Activated CD4-positive, CD25-positive, alpha-beta regulatory T cell (primary cell): ENCODE data around the gene IL1RL2.

Experiments used
- DNase-seq, 4 experiments: peaks; one replicate each; lab custom pipeline; 2025; lab: John Stamatoyannopoulos, UW

IL1RL2 gene

GRCh38 chr2:102158011-102158755, 28.6 kb upstream of the IL1RL2 start:
- no peak for DNase-seq

DNA sequence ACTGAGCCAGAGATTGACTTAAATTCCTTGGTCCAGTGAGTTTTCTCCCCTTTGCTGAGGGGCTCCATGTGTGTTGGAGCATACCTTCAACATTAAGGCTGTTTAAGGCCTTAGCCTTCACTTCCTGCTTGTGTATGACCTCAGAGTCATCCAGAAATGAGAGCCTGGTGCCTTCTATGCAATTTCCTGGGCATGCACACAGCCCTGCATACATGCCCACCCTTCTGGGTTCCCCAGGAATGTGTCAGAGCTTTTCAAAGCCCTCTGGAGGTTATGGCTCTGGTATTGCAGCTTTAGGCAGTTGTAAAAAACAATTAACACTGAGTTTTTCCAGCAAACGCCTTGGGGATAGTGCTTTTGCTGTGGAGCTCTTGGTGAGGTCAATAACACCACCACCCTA, 27.5 kb upstream of the IL1RL2 start:
- no peak for DNase-seq

- DNase-seq = no peak
Observed at GRCh38 chr2:102166189-102166845, 20.5 kb upstream of the IL1RL2 start.

DNA sequence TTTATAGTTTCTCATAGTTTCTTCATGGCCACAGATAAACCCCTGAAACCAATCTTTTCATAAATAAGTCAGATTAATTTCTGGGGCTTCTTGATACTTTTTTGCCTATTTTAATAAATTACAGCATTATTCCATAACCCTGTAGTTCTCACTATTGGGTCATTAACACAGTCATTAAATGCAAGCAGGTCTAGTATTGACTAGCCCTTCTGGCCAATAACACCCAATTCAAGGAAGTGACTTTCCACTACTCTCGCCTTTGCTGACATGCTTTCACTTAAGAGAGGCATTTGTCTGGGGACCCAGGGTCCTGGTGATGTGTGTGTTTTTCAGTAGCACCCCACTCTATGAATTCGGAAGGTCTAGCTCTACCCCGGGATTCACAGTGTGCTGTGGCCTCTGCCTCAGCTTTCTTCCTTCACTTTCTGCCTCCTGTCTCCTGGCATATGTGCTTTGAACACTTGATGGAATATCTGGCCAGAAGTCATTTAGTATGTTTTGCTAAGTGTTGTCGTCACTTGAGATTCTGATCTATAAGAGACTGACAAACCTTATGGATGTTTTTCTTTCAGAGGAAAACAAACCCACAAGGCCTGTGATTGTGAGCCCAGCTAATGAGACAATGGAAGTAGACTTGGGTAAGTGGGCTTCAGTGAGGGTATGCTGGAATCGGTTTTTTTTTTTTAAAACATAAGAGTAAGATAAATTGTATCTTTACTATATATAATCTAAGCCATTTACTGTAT, 18.6 kb upstream of the IL1RL2 start:
- no peak for DNase-seq

DNA sequence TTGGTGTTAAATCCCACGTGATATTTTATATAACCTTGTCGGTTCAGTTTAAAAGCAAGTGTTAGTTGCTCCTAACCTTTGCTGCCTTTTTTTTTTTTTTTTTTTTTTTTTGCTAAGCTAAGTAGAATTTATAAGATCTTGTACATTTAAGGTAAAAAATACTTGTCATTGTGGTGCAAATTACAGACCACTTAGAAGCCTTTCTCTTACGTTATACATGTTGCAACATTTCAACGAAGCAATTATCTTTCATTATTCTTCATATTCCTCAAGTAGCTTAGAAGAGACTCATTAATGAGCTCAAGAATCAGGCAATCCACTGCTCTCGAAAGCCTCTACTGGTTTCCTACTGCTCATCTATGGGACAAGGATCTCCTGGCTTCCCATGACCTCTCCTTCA, 14.9 kb upstream of the IL1RL2 start:
- DNase-seq = no peak

DNA sequence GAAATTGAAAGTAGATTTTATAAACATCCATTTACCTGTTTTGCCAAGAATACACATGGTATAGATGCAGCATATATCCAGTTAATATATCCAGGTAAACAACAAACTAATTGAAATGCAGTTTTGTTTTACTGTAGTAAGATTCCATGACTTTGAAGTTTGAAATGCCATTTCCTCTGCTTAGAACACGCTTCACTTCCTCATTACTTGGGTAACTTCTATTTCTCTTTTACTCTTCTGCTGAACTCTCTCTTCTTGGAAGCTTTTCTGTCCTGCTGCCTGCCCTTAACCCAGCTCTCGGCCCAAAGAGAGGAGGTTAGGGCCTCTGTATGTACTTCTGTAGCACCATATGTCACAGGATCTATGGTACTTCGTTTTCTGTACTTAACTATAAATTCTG, 14.1 kb upstream of the IL1RL2 start:
- no peak for DNase-seq

- DNase-seq = no peak
Observed at GRCh38 chr2:102176172-102176571, 10.7 kb upstream of the IL1RL2 start.

GRCh38 chr2:102177814-102178478, 8.9 kb upstream of the IL1RL2 start:
- no peak for DNase-seq

- DNase-seq = no peak
Observed at GRCh38 chr2:102179061-102179460, 7.8 kb upstream of the IL1RL2 start.

DNA sequence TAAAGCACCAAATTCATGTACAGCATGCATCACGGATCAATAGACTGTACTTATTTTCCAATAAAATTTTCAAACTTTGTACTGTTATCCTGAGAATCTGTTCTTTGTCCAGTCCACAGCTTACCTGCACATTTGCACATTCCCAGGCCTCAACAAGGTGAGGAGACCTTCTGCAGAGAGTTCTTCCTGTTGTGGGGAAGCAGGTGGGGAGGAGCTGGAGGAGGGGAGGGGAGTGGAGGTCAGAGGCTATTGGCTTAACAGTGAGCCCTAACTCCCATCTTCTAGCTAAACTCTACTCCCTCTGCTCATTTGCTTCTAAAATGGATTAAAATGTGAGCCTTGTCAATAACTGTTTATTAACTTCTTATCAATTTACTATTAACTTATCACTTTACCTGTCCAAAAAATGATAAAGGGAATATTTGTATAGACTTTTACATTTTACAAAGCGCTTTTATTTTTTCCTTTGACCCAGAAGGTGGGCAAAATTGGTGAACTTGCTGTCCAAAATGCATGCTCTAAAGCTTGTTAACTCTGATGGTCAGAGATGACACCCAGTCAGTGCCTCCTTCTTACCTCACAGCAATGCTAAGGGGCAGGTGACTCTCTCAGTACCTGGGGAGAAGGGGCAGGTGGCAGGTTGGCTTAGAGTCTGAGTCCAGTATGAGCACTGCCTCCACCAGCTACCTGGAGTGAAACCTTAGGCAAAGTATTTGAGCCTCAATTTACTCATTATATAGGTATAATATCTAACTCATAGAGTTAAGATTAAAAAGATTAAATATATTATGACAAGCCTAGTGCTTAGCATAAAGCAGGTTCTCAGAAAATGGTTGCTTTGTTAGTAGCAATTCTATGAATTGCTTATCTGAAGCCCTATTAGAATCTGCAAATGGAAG, 6.8 kb upstream of the IL1RL2 start:
- no peak for DNase-seq

DNA sequence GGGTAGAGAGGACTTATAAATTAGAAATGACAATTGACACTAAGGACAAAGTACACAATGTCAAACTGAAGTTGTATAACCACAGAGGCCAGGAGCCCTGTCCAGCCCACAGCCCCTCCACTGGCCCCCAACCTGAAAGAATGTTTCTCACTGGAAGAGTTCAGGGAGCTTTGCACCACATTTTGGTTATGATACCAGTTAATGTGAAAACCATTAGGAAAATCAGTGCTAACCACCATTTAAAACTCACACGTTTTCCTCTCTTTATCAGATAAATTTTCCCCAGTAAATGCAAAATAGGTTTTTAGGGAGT, 6.2 kb upstream of the IL1RL2 start:
- DNase-seq = no peak

DNA sequence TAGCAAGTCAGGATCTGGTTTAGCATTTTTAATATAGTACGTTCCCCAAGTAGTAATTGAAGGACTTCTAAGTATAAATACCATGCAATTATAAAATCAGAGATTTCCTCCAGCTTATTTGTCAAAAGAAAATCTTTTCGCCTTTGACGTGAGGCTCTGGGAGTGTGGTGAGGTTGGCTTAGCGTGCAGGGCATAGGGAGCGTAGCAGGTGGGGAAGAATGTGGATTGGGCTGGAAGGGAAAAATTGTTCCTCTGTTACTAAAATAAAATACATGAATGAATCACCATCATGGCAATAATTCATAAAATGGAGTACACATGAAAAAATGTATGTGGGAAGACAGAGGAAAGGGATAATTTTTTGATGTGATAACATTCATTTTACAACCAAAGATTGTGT, 5.4 kb upstream of the IL1RL2 start:
- no peak for DNase-seq

DNA sequence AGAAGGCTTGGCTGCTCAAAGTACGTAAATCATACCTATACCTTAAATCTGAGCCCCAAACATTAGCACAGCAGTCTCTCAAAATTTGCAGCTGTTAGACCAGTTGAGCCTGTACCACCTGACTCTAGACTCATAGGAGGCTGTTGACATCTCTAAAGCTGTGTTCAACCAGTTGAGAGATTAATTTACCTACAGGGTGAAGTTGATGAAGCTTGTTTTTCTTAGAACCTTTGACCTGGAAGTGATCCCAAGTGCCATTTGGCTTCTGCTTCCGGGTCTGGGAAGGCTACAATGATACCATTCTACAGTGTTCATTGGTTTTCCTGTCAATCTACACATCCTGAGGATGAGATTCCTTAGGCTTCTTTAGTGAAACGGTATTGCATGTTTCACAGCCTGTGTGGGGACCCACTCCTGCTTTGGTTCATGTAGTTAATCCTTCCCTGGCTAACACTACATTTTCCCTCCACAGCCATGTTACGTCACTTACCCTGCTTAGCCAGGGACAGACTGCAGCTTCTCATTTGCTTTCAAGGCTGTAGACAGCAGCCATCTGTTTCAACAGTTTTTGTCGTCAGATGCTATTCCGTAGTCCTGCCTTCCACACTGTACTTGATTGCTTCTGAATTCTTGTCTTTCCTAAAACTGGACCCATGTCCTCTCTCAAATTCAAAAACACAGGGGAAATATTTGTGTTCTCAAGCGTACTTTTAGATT, 4.7 kb upstream of the IL1RL2 start:
- DNase-seq = no peak

- DNase-seq = no peak
Observed at GRCh38 chr2:102184018-102184417, 2.8 kb upstream of the IL1RL2 start.

DNA sequence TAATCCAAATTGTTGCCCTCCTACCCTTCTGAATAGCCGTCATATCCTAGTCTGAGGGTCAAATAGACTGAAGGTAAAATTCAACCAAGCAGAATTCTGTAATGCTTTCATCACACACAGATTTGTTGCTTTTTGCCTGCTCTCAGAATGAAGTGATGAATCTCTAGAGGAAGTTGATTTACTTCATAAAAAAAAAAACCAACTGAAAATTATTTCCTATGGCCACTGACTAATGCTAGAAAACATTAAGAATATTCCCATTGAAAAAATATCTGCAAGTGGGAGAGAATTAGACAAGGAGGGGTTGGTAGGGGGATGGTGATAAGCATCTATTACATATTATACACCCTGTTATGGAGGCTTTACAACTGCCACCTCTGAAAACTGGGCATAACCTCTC, 2.3 kb upstream of the IL1RL2 start:
- no peak for DNase-seq

DNA sequence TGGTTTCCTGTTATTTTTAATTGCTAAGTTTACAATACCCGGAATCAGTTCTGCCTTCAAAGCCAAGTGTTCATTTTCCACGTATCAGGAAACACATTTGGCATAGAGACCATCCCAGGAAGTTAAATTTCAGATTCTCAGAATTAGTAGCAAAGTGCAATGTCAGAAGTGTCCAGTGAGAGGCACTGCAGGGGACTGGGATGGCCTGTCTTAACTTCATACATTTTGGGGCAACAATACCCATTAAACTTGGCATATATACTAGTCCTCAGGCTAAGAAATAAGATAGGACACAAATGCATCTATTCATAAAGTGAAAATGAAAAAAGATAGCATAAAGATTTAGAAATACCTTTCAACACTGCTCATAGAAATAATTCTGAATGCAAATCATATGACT, 1.5 kb upstream of the IL1RL2 start:
- DNase-seq = no peak

DNA sequence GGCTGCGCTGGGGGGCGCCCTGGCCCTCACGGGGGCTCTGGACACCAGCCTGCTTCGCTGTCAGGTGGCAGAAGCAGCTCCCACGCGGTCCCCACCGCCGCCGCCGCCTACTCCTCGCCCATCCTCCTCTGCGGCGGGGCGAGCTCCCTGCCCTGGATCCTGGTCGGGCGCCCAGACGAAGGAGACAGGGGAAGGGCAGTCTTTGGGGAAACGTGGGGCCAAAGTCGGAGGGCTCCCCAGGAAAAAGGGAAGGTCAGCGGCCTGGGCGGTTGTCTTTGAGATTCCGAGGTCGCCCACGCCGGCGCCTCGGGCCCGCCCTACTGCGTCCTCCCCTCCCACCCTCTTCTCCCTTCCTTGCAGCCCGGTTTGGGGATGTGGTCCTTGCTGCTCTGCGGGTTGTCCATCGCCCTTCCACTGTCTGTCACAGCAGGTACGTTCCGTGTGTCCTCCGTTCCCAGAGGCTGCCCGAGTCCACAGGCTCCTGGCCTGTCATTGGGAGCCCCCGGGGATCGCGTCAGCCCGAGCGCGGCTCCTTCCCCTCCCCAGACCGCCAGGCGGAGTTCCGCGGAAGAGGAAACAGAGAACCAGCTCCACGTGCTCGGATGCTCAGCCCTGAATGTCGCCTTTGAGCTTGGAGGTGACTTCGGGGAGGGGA, 800 bp downstream of the IL1RL2 start:
- peak in 3 of 4 experiments; percentile 8 to 27 (median 17) for DNase-seq

GRCh38 chr2:102190430-102191107, 3.7 kb downstream of the IL1RL2 start:
- DNase-seq = no peak

GRCh38 chr2:102191501-102191900, 4.7 kb downstream of the IL1RL2 start:
- no peak for DNase-seq

GRCh38 chr2:102193074-102193473, 6.3 kb downstream of the IL1RL2 start:
- DNase-seq = no peak
